Fibroblast of pulmonary artery (primary cell): ENCODE data around the gene DNAH7.
A peak's percentile ranks its signal among the peaks of the same experiment; 100 is the strongest.

Experiments used
- DNase-seq: peaks from one replicate; pipeline ENCODE4 v3.0.0-alpha.2; 2010; ENCODE audit warnings: low read depth
- H3K4me3 ChIP-seq: replicated peaks from 2 replicates; pipeline ENCODE4 v1.5.1; 2011; ENCODE audit warnings: low read depth, mild to moderate bottlenecking, control low read depth, low read length, moderate library complexity
- CTCF ChIP-seq: IDR thresholded peaks from 2 replicates; pipeline ENCODE4 v1.5.1; 2011; ENCODE audit warnings: mild to moderate bottlenecking, control low read depth, low read length, inconsistent platforms; ENCODE audit errors: missing control alignments

Gene DNAH7

DNA sequence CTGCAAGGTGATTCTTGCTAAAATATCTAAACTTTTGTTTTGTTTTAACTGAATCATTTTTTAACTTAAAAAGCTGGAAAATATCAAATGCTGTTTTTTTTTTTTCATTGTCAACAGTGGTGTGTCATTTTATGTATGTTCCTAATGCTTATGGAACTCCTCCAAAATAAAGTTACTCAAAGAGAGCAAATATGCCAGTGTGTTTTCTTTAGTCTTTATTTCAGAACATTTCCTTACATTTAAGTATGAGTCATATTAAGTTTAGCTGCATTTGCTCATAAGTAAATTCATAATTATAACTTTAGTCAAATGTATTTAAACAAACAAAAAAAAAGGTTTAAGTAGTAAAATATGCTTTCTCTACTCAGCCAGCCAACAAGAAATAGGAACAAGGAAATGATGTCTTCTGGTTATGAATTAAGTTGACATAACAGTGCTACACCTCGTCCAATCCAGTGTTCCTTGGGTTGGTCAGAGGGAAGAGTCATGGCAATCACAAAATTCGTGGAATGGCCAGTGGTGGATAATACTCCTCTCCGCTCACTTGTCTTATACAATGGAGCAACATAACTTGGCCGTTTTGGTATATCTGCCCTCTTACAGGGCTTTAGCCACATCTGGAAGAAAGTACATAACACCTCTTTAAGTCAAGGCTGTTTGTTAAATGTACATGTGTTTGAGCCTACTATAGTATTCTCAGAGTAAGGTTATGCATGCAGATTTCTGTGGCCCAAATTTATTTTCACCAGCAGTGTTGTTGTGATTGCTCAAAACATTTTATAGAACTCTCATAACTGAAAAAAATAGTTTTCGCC lies 330.9 kb downstream of the DNAH7 start:
- H3K4me3 ChIP-seq = no peak overlapping the region
- DNase-seq = peak; percentile 39
- TF ChIP-seq CTCF = no peak

DNA sequence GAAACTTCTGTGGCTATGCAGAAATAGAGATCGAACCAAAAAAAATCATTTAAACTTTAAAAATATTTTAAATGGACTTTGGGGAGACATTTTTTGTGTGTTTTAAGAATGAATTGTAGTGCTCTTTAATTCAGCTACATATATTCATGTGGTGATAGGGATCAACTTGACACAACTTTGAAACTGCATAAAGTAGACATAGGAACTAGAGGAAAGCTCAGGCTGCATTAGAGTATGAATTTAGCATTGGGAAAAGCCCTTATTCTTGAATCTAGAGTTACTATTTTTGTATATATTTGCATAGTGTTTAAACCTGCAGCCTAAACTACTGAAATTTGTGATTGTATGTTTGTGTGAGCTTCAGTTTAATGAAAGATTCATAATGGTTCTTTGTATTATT lies 333.3 kb downstream of the DNAH7 start:
- no peak overlapping the region for H3K4me3 ChIP-seq
- no peak for DNase-seq
- no peak for TF ChIP-seq CTCF

GRCh38 chr2:195734931-195735330 lies 333.7 kb downstream of the DNAH7 start:
- no peak for TF ChIP-seq CTCF
- no peak overlapping the region for H3K4me3 ChIP-seq
- no peak for DNase-seq

- no peak for DNase-seq
- no peak overlapping the region for H3K4me3 ChIP-seq
- no peak for TF ChIP-seq CTCF
Measured at GRCh38 chr2:195734395-195734794, 334.2 kb downstream of the DNAH7 start.

- no peak for TF ChIP-seq CTCF
- no peak for DNase-seq
- H3K4me3 ChIP-seq = no peak overlapping the region
Measured at GRCh38 chr2:195733831-195734230, 334.8 kb downstream of the DNAH7 start.

DNA sequence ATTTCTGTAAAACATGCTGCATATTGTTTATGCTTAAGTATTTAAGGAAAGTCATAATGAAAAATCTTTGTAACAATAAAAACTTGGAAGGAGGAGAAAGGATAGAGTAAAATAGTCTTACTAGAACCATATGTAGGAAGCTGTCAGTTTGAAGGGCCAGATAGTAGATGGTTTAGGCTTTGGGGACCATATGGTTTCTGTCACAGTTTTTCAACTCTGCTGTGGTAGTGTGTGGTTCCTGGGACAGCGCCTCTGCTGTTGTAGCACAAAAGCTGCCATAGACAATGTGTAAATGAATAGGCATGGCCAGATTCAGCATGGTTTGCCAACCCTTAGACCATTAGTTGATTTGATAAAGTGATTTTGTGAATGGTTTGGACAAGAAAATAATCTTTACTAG lies 336.1 kb downstream of the DNAH7 start:
- H3K4me3 ChIP-seq = no peak overlapping the region
- no peak for TF ChIP-seq CTCF
- DNase-seq = peak; percentile 23

GRCh38 chr2:195730912-195731311 lies 337.7 kb downstream of the DNAH7 start:
- no peak for DNase-seq
- TF ChIP-seq CTCF = no peak
- H3K4me3 ChIP-seq = no peak overlapping the region
